LNCaP clone FGC (cell line): ENCODE measurements around the gene RAPGEF2.

ENCODE experiments used
- DNase-seq: peaks from one replicate; pipeline ENCODE4 v3.0.0-alpha.2; 2011; ENCODE audit warnings: low read depth
- H3K4me3 ChIP-seq: 2 replicates; pipeline ENCODE4 v1.5.1; 2011; ENCODE audit warnings: mild to moderate bottlenecking, low read depth, low read length, control low read depth
- CTCF ChIP-seq: IDR thresholded peaks from 2 replicates; pipeline ENCODE4 v1.5.1; 2012; ENCODE audit warnings: mild to moderate bottlenecking; ENCODE audit not compliant: control insufficient read depth, insufficient read depth; ENCODE audit errors: extremely low read depth

Gene RAPGEF2

GRCh38 chr4:159145318-159145991 is 42.6 kb downstream of the RAPGEF2 start:
- no peak for DNase-seq
- H3K4me3 ChIP-seq: no peak overlapping the region
- no peak for TF ChIP-seq CTCF

DNA sequence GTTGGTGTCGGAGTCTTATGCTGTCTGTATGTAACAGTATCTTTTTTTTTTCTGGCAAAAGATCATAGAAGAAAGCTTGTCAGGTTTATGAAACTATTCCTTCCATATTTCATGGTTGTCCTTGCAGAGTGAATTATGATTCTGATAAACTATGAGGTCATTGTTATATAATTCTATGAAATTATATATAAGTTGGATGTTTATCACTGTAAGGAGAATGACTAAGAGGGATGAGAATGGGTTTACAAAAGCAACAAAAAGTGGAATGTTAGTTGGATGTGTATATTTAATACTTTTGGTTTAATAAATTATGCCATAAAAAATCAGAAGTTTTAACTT is 43.1 kb downstream of the RAPGEF2 start:
- TF ChIP-seq CTCF: no peak
- H3K4me3 ChIP-seq: no peak overlapping the region
- DNase-seq: no peak

GRCh38 chr4:159146488-159146887 is 43.6 kb downstream of the RAPGEF2 start:
- no peak for TF ChIP-seq CTCF
- no peak for DNase-seq
- no peak overlapping the region for H3K4me3 ChIP-seq

DNA sequence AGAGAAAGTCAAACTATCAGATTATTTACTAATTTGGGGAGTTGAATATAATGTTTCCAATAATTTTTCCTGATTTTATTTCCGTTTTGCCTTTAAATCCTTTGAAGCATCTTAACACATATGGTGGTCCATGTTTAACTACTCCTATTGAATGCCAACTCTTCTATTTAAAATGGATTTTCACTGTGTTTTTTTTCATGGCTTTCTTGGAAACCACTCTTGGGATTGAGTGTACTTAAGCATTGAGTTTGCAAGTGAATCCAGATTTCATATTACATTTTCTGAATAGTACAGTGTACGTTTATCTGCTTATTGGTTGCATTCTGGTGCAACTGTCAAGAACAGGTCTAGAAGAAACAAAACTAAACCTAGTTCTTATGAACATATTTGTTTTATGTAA is 45.6 kb downstream of the RAPGEF2 start:
- DNase-seq: no peak
- TF ChIP-seq CTCF: no peak
- H3K4me3 ChIP-seq: no peak overlapping the region

DNA sequence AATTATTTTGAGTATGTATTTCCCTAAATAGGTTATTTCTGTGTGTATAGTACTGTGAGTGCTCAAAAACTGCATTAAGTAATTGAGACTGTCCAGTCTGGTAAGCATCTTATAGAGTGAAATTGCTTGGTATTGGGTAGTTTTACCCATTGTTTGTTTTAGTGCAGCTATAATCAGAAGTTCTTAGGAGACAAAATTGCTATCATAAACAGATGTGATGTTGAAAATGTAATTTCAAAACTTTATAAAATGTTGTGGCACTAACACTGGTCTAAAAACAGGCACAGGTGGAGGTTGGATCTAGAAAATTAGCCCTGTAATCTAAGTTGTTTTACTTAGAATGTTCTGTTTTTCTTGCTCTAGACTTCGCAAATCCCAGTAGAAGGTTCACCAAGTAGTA is 46.8 kb downstream of the RAPGEF2 start:
- H3K4me3 ChIP-seq: no peak overlapping the region
- TF ChIP-seq CTCF: no peak
- no peak for DNase-seq

DNA sequence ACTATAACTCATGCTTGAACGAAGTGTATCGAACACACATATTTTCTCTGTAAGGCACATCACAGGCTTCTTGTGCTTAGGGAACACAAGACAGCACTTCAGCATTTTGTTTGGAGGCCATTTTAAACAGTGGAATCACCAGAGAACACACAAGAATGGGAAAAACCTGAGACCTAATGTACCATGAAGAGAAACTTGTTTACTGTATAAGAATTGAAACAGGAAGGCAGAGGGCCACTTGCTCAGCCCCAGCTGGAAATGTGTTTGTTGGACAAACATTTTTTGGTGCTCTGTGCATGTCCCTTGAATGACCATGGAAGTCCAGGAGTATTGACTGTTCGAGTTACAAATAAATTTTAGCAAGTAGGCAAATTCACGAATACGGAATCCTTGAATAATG is 47.5 kb downstream of the RAPGEF2 start:
- TF ChIP-seq CTCF: no peak
- no peak overlapping the region for H3K4me3 ChIP-seq
- no peak for DNase-seq

GRCh38 chr4:159150821-159151390 is 48.0 kb downstream of the RAPGEF2 start:
- no peak for TF ChIP-seq CTCF
- DNase-seq: no peak
- H3K4me3 ChIP-seq: no peak overlapping the region
